Stimulated activated naive B cell treated with anti-CD40 and anti-IgM and Interleukin-4, amounts not matched to agents 10 μg/mL and 1 μg/mL and 100 μg/mL, for 72 hours (primary cell): ENCODE data around the gene NOC4L.

ENCODE experiments used
- ATAC-seq, 2 donors: fragments of 150-1000 bp; cut with Tn5 transposase; replicated peaks; 2 replicates each; pipeline ENCODE4 v1.10.0; 2021; ENCODE audit warnings: moderate library complexity in 1 of 2
- DNase-seq: peaks from one replicate; pipeline ENCODE4 v3.0.0; 2021
- H3K27ac Mint-ChIP-seq: one replicate; pipeline ENCODE4 v1.8.0; 2022; ENCODE audit warnings: mild to moderate bottlenecking, mixed read lengths
- H3K27me3 Mint-ChIP-seq, 2 donors: one replicate each; pipeline ENCODE4 v1.8.0; 2022; ENCODE audit warnings: mixed read lengths in 2 of 2
- H3K36me3 Mint-ChIP-seq, 2 donors: one replicate each; pipeline ENCODE4 v1.8.0; 2022; ENCODE audit warnings: mixed read lengths in 2 of 2, mild to moderate bottlenecking in 1 of 2
- H3K4me1 Mint-ChIP-seq, 2 donors: one replicate each; pipeline ENCODE4 v1.8.0; 2022; ENCODE audit warnings: mixed read lengths in 2 of 2, mild to moderate bottlenecking in 1 of 2
- H3K4me3 Mint-ChIP-seq, 2 donors: one replicate each; pipeline ENCODE4 v1.8.0; 2022; ENCODE audit warnings: mild to moderate bottlenecking in 2 of 2, mixed read lengths in 2 of 2, moderate library complexity in 1 of 2
- H3K9me3 Mint-ChIP-seq, 2 donors: one replicate each; pipeline ENCODE4 v1.8.0; 2022; ENCODE audit warnings: mixed read lengths in 2 of 2, mild to moderate bottlenecking in 1 of 2

The NOC4L gene

DNA sequence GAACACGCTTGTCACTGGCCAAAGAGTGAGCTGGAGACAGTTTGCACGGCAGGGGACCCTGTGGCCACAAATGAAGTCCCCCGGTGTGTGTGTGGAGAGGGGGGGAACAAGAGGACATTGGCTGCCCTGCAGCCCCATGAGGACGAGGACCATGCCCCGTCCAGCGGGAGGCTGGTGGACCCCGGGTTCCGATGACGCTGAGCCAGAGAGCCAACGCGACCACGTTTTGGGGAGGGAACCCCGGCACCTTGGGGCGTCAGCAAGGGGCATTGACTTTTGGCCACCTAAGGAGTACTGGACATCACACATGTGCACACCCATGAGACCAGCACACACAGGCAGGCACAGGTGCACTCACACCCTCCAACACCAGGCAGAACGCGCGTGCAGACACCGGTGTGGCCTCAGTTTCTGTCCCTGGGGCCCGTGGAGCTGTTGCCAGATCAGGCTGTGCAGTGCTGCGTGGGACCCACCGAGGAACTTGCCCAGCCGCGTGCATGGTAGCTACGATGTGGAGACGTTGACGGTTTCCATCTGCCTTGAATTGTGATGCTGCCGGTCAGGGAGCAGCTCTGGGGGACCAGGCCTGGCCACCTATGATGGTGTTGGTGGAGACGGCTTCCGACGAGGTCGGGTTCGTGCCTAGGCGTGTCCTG lies 26.5 kb downstream of the NOC4L start:
- Mint-ChIP-seq H3K4me1 (peaks cover 7 to 22% of the 10 kb centered on the region in 2 donors), H3K36me3 (peaks cover 4 to 14% of the 10 kb centered on the region in 2 donors), H3K27ac (no peak overlapping the region), H3K9me3 (peaks cover 10 to 12% of the 10 kb centered on the region in 2 donors), H3K4me3 (no peak overlapping the region), H3K27me3 (peaks cover 39 to 71% of the 10 kb centered on the region in 2 donors)
- ATAC-seq (no peak), DNase-seq (no peak)

DNA sequence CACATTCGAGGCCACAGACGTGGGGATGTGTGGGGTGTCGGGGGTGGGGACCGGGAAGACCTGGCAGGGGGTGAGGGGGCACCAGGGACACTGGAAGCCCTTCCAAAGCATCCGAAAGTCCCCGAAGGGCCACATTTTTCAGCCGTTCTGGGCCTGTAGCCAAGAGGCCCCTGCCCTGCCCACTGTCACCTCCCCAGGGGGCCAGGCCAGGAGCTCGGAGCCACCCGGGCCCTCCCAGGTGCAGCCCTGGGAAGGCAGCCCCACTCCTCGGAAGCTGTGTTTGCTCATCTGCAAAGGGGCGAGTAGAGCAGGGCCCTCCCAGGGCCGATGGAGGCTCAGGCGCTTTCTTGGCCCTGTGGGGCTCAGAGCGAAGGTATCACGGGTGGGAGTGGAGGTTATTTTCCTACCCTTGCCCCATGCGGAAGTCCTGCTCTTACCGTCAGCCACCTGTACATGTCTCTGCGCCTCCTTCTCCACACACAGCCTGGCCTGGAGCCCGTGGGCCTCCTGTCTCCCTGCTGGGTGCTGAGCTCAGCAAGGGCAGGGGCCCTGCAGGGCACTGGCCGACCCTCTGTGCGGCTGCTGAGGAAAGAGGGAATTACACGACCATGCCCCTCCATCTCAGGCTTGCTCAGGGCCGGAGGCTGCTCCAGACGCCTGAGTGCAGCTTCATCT lies 27.2 kb downstream of the NOC4L start:
- H3K9me3 Mint-ChIP-seq, result peaks cover 6 to 7% of the 10 kb centered on the region in 2 donors
- peaks cover 7 to 20% of the 10 kb centered on the region in 2 donors for H3K4me1 Mint-ChIP-seq
- peaks cover 37 to 69% of the 10 kb centered on the region in 2 donors for H3K27me3 Mint-ChIP-seq
- no peak overlapping the region for H3K27ac Mint-ChIP-seq
- H3K4me3 Mint-ChIP-seq, result no peak overlapping the region
- no peak for DNase-seq
- ATAC-seq, result no peak
- peaks cover 2 to 9% of the 10 kb centered on the region in 2 donors for H3K36me3 Mint-ChIP-seq

DNA sequence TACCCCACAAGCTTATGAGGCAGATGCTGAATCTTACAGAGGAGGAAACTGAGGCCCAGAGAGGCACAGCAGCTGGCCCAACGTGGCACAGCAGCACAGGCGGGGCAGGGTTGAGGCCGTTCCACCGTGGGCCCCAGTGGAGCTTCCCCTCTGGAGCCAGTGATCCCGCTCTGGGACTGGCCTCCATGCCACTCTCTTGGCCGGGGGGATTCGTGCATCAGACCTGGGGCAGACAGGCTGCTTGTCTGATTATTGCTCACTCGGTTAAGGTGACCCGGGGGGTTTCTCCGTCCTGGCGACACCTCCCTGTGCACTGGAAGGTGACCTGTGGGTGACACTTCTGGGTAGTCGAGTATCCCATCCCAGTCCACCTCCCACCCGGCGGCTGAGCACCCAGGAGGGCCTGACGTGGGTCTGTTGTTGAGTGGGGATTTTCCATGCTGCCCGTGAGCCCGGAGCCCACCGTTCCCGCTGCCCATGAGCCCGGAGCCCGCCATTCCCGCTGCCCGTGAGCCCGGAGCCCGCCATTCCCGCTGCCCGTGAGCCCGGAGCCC lies 27.8 kb downstream of the NOC4L start:
- no peak for DNase-seq
- Mint-ChIP-seq H3K4me1 (peaks cover 7 to 17% of the 10 kb centered on the region in 2 donors), H3K27ac (no peak overlapping the region), H3K27me3 (peaks cover 36 to 69% of the 10 kb centered on the region in 2 donors), H3K36me3 (peaks cover 0 to 2% of the 10 kb centered on the region in 2 donors), H3K4me3 (no peak overlapping the region), H3K9me3 (peaks cover 2% of the 10 kb centered on the region in 2 donors)
- ATAC-seq, result no peak

DNA sequence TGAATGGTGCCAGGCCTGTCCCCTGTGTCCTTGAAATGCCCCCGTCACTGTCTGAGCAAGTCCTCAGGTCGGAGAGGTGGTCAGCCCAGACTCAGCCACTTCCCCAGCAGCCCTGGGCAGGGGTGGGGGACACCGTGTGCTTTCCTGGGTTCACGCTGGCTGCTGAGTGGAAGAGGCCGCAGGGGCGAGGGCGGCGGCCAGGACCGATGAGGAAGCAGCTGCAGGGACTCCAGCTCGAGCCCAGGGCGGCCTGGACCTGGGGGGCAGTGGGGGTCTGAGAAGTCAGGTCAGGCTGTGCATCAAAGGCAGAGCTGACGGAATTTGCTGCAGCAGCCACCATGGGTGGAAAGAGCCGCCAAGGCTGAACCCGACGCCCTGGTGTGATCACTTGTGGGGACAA lies 28.4 kb downstream of the NOC4L start:
- no peaks in the 10 kb centered on the region for H3K9me3 Mint-ChIP-seq
- H3K27ac Mint-ChIP-seq, result peak overlapping the region; percentile 51
- H3K27me3 Mint-ChIP-seq, result peaks cover 34 to 67% of the 10 kb centered on the region in 2 donors
- ATAC-seq, result no peak
- no peak for DNase-seq
- peaks cover 7 to 14% of the 10 kb centered on the region in 2 donors for H3K4me1 Mint-ChIP-seq
- no peak overlapping the region for H3K4me3 Mint-ChIP-seq
- no peaks in the 10 kb centered on the region for H3K36me3 Mint-ChIP-seq

DNA sequence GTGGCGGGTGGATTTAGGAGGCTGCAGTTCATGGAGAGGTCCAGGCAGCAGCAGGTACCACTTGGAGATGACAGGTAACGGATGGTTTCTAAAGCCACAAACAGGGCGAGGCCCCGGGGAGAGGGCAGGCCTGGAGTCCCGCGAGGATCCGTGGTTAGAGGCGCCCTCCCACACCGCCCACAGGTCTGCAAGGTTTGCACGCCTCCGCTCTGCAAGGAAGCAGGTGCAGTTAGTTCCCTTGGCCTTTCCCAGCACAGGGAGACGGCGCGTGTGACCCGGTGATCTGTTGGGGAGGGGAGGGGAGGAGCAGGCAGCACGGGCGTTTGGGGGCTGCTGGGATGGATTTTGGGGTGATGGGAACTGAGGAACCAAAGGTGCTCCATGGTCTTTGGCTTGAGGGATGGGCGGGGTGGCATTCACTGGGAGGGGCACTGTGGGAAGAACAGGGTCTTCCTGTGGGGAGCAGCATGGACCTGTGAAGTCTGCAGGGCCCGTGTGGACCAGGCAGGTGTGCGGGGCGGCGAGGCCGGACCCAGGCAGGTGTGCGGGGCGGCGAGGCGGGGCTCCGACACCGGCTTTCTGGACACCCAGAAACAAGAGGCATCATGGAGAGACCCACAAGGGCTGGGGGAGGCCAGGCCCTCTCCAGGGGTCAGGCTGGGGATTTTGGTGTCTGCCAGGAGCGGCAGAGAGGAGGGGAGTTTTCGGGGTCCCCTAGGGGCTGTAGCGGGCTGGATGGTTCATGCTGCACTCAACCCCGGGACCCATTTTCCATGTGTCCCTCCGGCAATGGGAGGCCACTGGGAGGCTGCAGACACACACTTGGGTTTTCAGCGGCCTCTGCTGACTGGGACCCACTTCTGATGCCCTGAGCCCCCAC lies 29.1 kb downstream of the NOC4L start:
- H3K27ac Mint-ChIP-seq, result peak overlapping the region; percentile 51
- H3K27me3 Mint-ChIP-seq, result peaks cover 34 to 59% of the 10 kb centered on the region in 2 donors
- no peak overlapping the region for H3K4me3 Mint-ChIP-seq
- peaks cover 8 to 15% of the 10 kb centered on the region in 2 donors for H3K4me1 Mint-ChIP-seq
- no peaks in the 10 kb centered on the region for H3K9me3 Mint-ChIP-seq
- H3K36me3 Mint-ChIP-seq, result no peaks in the 10 kb centered on the region
- ATAC-seq (peak; percentile 21 to 64), DNase-seq (no peak)

DNA sequence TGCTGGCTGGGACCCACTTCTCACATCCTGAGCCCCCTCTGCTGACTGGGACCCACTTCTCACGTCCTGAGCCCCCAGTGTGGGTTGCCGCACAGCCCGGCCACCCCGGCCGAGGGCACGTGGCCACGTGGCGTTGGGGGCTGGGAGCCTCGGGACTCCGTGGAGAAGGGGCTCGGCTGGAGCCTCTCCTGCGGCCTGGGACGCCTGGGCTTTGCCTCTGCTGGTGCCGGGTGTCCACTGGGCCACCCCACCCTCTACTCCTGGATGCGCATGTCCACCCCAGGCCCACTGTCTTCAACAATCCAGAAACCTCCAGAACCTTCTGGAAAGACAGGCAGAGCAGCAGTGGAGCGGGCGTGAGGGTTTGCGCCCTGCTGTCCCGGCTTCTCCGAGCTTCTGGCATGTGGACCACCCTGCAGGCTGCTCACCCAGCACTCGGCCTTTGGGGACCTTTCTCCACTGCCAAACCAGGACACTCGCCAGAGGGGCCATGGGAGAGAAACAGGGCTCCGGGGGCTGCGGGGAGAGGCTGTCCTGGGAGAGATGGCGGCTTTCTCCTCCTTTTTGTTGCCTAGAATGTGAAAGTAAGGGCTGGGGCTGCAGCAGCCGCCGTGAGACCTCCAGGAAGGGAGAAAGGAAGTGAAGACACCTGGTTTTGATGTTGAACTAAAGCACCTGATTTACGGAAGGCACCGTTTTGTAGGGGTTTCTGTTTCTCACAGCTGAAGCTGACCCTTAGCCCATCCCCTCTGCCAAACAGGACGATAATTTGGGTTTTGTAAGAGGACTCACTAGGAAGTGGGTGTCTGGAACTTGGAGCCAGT lies 30.0 kb downstream of the NOC4L start:
- Mint-ChIP-seq H3K27ac (no peak overlapping the region), H3K9me3 (no peaks in the 10 kb centered on the region), H3K4me3 (no peak overlapping the region), H3K27me3 (peaks cover 40 to 63% of the 10 kb centered on the region in 2 donors), H3K4me1 (peaks cover 16 to 20% of the 10 kb centered on the region in 2 donors), H3K36me3 (no peaks in the 10 kb centered on the region)
- no peak for DNase-seq
- no peak for ATAC-seq

DNA sequence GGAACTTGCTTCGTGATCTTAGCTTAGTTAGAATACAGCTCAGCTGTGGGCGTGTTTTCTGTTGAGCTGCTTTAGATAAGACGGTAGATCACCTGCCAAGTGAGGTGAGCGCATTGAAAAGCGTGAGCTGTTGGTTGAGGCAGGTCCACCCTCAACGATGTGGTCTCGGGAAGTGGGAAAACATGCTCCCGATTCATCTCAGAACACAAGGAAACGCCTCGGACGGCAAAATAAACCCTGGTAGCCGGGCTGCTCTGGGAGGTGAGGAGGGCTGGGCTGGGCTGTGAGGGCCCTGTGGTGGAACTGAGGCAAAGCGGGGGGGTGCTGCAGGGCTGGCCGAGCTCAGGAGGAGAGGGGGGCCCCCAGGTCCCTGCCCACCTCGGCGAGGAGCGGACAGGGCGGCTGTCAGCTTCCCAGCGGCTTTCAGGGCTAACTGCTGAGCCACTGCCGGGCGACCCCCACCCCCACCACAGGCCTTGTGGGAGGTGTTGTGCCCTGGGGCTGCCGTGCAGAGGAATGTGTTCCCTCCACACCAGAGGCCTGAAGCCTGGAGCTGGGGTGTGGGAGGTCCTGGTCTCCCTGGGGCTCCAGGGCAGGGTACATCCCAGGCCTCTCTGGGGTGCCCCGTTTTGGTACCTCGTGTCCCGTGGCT lies 30.7 kb downstream of the NOC4L start:
- Mint-ChIP-seq H3K36me3 (no peaks in the 10 kb centered on the region), H3K27ac (no peak overlapping the region), H3K9me3 (no peaks in the 10 kb centered on the region), H3K4me1 (peaks cover 16 to 20% of the 10 kb centered on the region in 2 donors), H3K27me3 (peaks cover 44 to 61% of the 10 kb centered on the region in 2 donors), H3K4me3 (no peak overlapping the region)
- DNase-seq, result no peak
- ATAC-seq, result no peak

DNA sequence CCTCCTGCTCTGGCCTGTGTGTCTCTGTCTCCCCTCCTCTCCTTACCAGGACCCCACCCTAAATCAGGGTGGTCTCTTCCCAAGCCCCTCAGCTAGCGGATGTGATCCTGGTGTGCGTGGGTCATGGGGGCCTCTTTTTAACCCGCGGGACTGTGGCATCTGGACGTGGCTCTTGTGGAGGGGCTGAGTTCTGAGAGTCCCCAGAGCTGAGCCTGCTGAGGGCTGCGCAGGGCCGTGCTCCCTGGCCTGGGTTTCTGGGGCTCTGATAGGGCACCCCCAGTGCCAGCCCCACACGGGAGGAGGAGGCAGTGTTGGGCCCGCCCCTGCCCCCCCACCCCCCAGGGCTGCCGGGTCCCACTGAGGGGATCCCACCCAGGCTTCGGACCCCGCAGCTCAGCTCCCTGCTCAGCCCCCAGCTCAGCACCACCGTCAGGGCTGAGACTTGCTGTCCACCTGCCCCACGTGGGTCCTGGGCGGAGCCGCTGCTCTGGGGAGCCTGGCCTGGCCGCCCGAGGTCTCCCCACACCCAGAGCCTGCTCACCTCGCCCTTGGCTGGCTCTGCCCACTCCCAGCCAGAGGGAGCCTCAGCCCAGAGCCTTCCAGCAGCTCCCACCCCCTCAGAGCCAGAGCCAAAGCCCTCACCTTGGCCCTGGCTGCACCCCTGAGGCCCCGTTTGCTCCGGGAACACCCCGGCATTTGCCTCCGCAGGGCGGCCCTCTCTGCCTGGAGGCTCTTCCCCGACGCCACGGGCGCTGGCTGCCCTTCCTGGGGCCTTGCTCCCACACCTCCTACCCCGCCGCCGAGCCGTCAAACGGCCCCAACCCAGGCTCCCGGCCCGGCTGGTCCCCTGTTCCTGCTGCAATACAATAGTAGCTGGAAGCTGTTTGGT lies 31.5 kb downstream of the NOC4L start:
- DNase-seq (no peak), ATAC-seq (no peak)
- no peak overlapping the region for H3K4me3 Mint-ChIP-seq
- no peaks in the 10 kb centered on the region for H3K9me3 Mint-ChIP-seq
- no peak overlapping the region for H3K27ac Mint-ChIP-seq
- H3K27me3 Mint-ChIP-seq, result peaks cover 40 to 53% of the 10 kb centered on the region in 2 donors
- no peaks in the 10 kb centered on the region for H3K36me3 Mint-ChIP-seq
- peaks cover 16 to 20% of the 10 kb centered on the region in 2 donors for H3K4me1 Mint-ChIP-seq

DNA sequence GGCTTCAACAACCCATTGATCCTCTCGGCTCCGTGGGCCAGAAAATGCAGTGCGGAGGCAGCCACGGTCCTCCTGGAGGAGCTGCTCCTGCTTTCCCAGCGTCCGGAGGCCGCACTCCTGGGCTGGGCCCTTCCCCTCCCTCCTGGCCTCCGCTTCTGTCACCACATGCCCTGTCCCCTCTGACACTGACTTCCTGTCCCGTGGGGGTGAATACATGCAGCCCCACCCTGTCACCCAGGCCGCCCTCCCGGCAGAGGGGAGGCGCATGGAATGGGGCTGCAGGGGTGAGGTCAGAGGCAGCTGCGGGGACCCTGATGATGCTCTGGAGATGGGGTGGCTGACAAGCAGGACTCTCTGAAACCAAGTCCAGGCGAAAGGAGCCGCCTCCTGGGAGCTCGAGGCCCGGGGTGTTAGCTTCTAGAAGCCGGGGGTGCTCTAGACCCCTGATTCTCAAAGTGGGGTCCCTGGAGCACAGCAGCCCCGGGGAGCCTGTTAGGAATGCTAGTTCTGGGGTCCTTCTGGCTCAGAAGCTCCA lies 32.2 kb downstream of the NOC4L start:
- no peak overlapping the region for H3K4me3 Mint-ChIP-seq
- H3K27ac Mint-ChIP-seq, result no peak overlapping the region
- ATAC-seq (no peak), DNase-seq (no peak)
- peaks cover 40 to 56% of the 10 kb centered on the region in 2 donors for H3K27me3 Mint-ChIP-seq
- H3K9me3 Mint-ChIP-seq, result no peaks in the 10 kb centered on the region
- peaks cover 16 to 20% of the 10 kb centered on the region in 2 donors for H3K4me1 Mint-ChIP-seq
- no peaks in the 10 kb centered on the region for H3K36me3 Mint-ChIP-seq

DNA sequence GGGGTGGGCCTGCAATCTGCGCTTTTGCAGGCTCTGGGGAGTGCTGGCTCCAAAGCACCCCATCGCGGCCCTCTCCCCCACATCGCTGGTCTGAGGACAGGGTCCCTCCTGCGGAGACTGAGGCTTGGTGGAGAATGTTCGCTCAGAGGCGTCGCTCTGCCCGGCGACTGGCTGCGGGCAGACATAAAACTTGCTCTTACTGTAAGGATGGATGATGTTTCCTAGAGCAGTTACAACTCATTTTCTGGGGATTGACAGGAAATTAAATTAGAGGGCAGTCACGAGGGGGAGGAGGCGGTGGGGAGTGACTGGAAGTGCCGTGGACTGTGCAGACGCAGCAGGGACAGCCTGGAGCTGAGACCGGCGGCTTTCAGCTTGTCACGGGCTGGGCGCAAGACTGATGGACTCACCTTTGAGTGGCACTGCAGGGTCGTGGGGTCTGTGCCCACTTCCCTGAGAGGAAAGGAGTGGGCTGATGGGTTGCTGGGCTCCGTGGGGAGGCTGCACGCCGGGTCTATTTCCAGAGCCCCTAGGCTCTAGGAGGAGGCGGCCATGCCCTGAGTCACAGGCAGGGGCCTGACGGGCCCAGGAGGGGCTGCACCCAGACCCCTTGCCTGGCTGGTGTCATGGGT lies 32.8 kb downstream of the NOC4L start:
- DNase-seq (no peak), ATAC-seq (no peak)

DNA sequence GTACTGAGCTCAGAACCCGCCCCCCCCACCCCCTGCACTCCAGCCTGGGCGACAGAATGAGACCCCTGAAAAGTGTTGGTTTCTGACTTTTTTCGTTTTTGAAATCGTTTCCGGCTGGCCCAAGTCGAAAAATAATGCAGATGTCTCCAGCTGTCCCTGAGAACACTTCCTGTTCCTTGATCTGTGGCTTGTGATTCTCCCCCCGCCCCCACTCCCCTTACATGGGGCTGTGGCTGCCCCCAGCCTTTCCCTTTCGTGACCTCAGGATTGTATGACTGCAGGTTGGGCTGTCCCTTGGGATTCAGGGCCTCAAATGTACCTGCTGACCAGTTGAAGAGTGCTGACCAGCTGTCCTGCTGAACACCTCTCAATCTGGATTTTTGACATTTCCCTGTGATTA lies 34.1 kb downstream of the NOC4L start:
- H3K4me1 Mint-ChIP-seq, result peaks cover 12 to 13% of the 10 kb centered on the region in 2 donors
- H3K4me3 Mint-ChIP-seq, result no peak overlapping the region
- peaks cover 30 to 39% of the 10 kb centered on the region in 2 donors for H3K27me3 Mint-ChIP-seq
- no peak overlapping the region for H3K27ac Mint-ChIP-seq
- no peaks in the 10 kb centered on the region for H3K36me3 Mint-ChIP-seq
- H3K9me3 Mint-ChIP-seq, result peaks cover 0 to 4% of the 10 kb centered on the region in 2 donors
- DNase-seq (no peak), ATAC-seq (peak in 1 of 2 donors; percentile 38)

More for the DNA sequence above, 32.8 kb downstream of the NOC4L start:
- no peaks in the 10 kb centered on the region for H3K36me3 Mint-ChIP-seq
- peaks cover 40 to 51% of the 10 kb centered on the region in 2 donors for H3K27me3 Mint-ChIP-seq
- peaks cover 0 to 2% of the 10 kb centered on the region in 2 donors for H3K9me3 Mint-ChIP-seq
- H3K4me1 Mint-ChIP-seq, result peaks cover 16 to 20% of the 10 kb centered on the region in 2 donors
- H3K4me3 Mint-ChIP-seq, result no peak overlapping the region
- no peak overlapping the region for H3K27ac Mint-ChIP-seq
